OCI-LY3 (cell line): ENCODE results near the gene SLC34A1.
A peak's percentile ranks its signal among the peaks of the same experiment; 100 is the strongest.
"Not testable (repeated sequence)": the region's sequence is repeated elsewhere in the genome, so short reads cannot be mapped to it uniquely, and the experiment has no call there.

Experiments
- H2AFZ ChIP-seq: fragments of 200-600, 300-600 bp; shearing (Covaris generic); 2 replicates; pipeline ENCODE4 v1.6.0; 2014; ENCODE audit warnings: antibody characterized with exemption, low read depth, low read length
- H3K27ac ChIP-seq: fragments of 200-600, 300-600 bp; sonication (generic); 2 replicates; pipeline ENCODE4 v1.5.1; 2014; ENCODE audit warnings: mild to moderate bottlenecking, low read length, moderate library complexity, mixed read lengths
- H3K27me3 ChIP-seq: fragments of 200-600, 300-600 bp; sonication (generic); 2 replicates; pipeline ENCODE4 v1.6.1; 2014; ENCODE audit warnings: low read depth, low read length, mixed read lengths
- H3K36me3 ChIP-seq: fragments of 200-600, 300-600 bp; sonication (generic); replicated peaks from 2 replicates; pipeline ENCODE3; 2014; ENCODE audit warnings: low read depth, low read length, mixed read lengths
- H3K4me1 ChIP-seq: fragments of 300-600, 200-600 bp; sonication (generic); 2 replicates; pipeline ENCODE4 v1.6.1; 2014; ENCODE audit warnings: low read length, mixed read lengths
- H3K4me2 ChIP-seq: fragments of 200-600, 300-600 bp; sonication (generic); 2 replicates; pipeline ENCODE4 v1.6.1; 2014; ENCODE audit warnings: low read length, mixed read lengths
- H3K4me3 ChIP-seq: fragments of 300-600, 200-600 bp; sonication (generic); 2 replicates; pipeline ENCODE4 v1.5.1; 2014; ENCODE audit warnings: antibody characterized with exemption, mild to moderate bottlenecking, low read length, moderate library complexity
- H3K79me2 ChIP-seq: fragments of 300-600, 200-600 bp; shearing (Covaris generic); 2 replicates; pipeline ENCODE4 v1.6.1; 2014; ENCODE audit warnings: mild to moderate bottlenecking, low read length, mixed read lengths
- H3K9ac ChIP-seq: fragments of 300-600, 200-600 bp; shearing (Covaris generic); 2 replicates; pipeline ENCODE4 v1.6.0; 2014; ENCODE audit warnings: mild to moderate bottlenecking, low read length, moderate library complexity
- H3K9me3 ChIP-seq: fragments of 200-600, 300-600 bp; shearing (Covaris generic); 2 replicates; pipeline ENCODE4 v1.6.1; 2014; ENCODE audit warnings: low read length, mixed read lengths; ENCODE audit not compliant: insufficient read depth
- H4K20me1 ChIP-seq: fragments of 200-600, 300-600 bp; sonication (generic); 2 replicates; pipeline ENCODE4 v1.6.1; 2016; ENCODE audit warnings: low read length, mixed read lengths; ENCODE audit not compliant: insufficient read depth
- CTCF ChIP-seq: fragments of 200-600, 300-600 bp; sonication (generic); IDR thresholded peaks from 2 replicates; pipeline ENCODE4 v1.5.1; 2014; ENCODE audit warnings: antibody characterized with exemption, low read length, low read depth
- EZH2phosphoT487 ChIP-seq: fragments of 200-600 bp; shearing (Covaris generic); IDR thresholded peaks from 2 replicates; pipeline ENCODE4 v1.6.1; 2018; ENCODE audit warnings: antibody characterized with exemption, mixed run types, low read depth

SLC34A1 gene

GRCh38 chr5:177410575-177410974 is 26.3 kb downstream of the SLC34A1 start:
- Histone ChIP-seq H3K4me1 (peaks cover 13% of the 10 kb centered on the region), H2AFZ (no peak overlapping the region), H3K27me3 (peaks cover 9% of the 10 kb centered on the region), H3K9ac (no peak overlapping the region), H3K9me3 (no peaks in the 10 kb centered on the region), H3K79me2 (no peaks in the 10 kb centered on the region), H3K36me3 (no peaks in the 10 kb centered on the region), H3K4me3 (no peak overlapping the region), H4K20me1 (no peaks in the 10 kb centered on the region), H3K4me2 (no peak overlapping the region), H3K27ac (no peak overlapping the region)
- TF ChIP-seq EZH2phosphoT487 (no peak), CTCF (no peak)

GRCh38 chr5:177412603-177413233 is 28.5 kb downstream of the SLC34A1 start:
- no peaks in the 10 kb centered on the region for H3K9me3 ChIP-seq

GRCh38 chr5:177414481-177414880 is 30.2 kb downstream of the SLC34A1 start:
- Histone ChIP-seq H3K79me2 (no peaks in the 10 kb centered on the region), H3K27me3 (0 out of 2 replicates have a peak, but pooled peaks cover 5% of the 10 kb centered on the region), H4K20me1 (no peaks in the 10 kb centered on the region), H3K9me3 (no peaks in the 10 kb centered on the region), H3K27ac (no peak overlapping the region), H3K4me3 (no peak overlapping the region), H3K4me2 (no peak overlapping the region), H3K4me1 (peaks cover 9% of the 10 kb centered on the region), H3K36me3 (no peaks in the 10 kb centered on the region), H3K9ac (no peak overlapping the region), H2AFZ (no peak overlapping the region)
- TF ChIP-seq EZH2phosphoT487 = no peak
- no peak for TF ChIP-seq CTCF

More at GRCh38 chr5:177412603-177413233, 28.5 kb downstream of the SLC34A1 start:
- H2AFZ ChIP-seq = 0 out of 2 replicates have a peak overlapping the region, but pooled peaks have one; percentile 20
- H3K9ac ChIP-seq = no peak overlapping the region
- no peaks in the 10 kb centered on the region for H3K79me2 ChIP-seq
- H3K4me3 ChIP-seq = peak overlapping the region; percentile 32
- peaks cover 9% of the 10 kb centered on the region for H3K4me1 ChIP-seq
- H3K4me2 ChIP-seq = peak overlapping the region; percentile 55
- no peaks in the 10 kb centered on the region for H4K20me1 ChIP-seq
- no peaks in the 10 kb centered on the region for H3K36me3 ChIP-seq
- no peak for TF ChIP-seq EZH2phosphoT487
- no peak for TF ChIP-seq CTCF
- H3K27ac ChIP-seq = no peak overlapping the region
- 0 out of 2 replicates have a peak, but pooled peaks cover 5% of the 10 kb centered on the region for H3K27me3 ChIP-seq

- H3K27ac ChIP-seq, H3K79me2 ChIP-seq, H3K9ac ChIP-seq, H3K27me3 ChIP-seq, H3K4me2 ChIP-seq, H2AFZ ChIP-seq, H3K36me3 ChIP-seq, H3K4me1 ChIP-seq, H4K20me1 ChIP-seq, H3K4me3 ChIP-seq, H3K9me3 ChIP-seq: not testable (repeated sequence)
Observed at GRCh38 chr5:177417081-177417480, 32.8 kb downstream of the SLC34A1 start.
